Fibroblast of lung (primary cell): ENCODE data around the gene LRP5.

ENCODE experiments used
- CTCF ChIP-seq, 2 donors: IDR thresholded peaks in 1 of 2; conservative IDR thresholded peaks in 1 of 2; 1 replicate in 1 of 2; 2 replicates in 1 of 2; pipeline ENCODE4 v1.5.1; 2011 to 2012; ENCODE audit warnings: low read length in 2 of 2, control low read depth in 1 of 2, inconsistent platforms in 1 of 2, low read depth in 1 of 2, mild to moderate bottlenecking in 1 of 2
- EZH2 ChIP-seq: IDR thresholded peaks from 2 replicates; pipeline ENCODE4 v1.5.1; 2012; ENCODE audit warnings: low read length, control low read depth, mild to moderate bottlenecking; ENCODE audit errors: missing control alignments

GRCh38 chr11:68330700-68331337 lies 18.4 kb downstream of the LRP5 start:
- TF ChIP-seq CTCF (conservative IDR thresholded peaks at IDR 0.05 in 1 of 2, IDR thresholded peaks at IDR 0.05 in 1 of 2; ENCODE audit: low read depth in 1 of 2, low read length in 2 of 2) (no peak), EZH2 (no peak)
